Natural killer cell treated with Interleukin-12 subunit alpha and Interleukin-12 subunit beta and Interleukin-15 and Interleukin-18, amount 100 ng/mL, for 72 hours (primary cell): ENCODE measurements around the gene IER2. TPM values are rescaled to one million over a fixed set of nuclear protein-coding genes. Genes with fewer than 3 reads are reported as not detected.
"Not testable (repeated sequence)": the region's sequence is repeated elsewhere in the genome, so short reads cannot be mapped to it uniquely, and the experiment has no call there.

ENCODE experiments used
- ATAC-seq, 2 donors: fragments of 150-1000 bp; cut with Tn5 transposase in 1 of 2; sonication (Bioruptor Pico), chemical (Tn5 transposase) in 1 of 2; 2 replicates each; pipeline ENCODE4 v1.10.0; 2021
- DNase-seq: peaks from one replicate; pipeline ENCODE4 v3.0.0; 2022; ENCODE audit warnings: low spot score
- H3K27ac Mint-ChIP-seq, 2 donors: 1 replicate in 1 of 2; 2 replicates in 1 of 2; pipeline ENCODE4 v1.8.0; 2022; ENCODE audit warnings: mixed read lengths in 2 of 2, mild to moderate bottlenecking in 1 of 2, moderate library complexity in 1 of 2
- H3K27me3 Mint-ChIP-seq, 2 donors: 1 replicate in 1 of 2; 2 replicates in 1 of 2; pipeline ENCODE4 v1.8.0; 2022; ENCODE audit warnings: mixed read lengths in 2 of 2
- H3K36me3 Mint-ChIP-seq: one replicate; pipeline ENCODE4 v1.8.0; 2022; ENCODE audit warnings: mixed read lengths
- H3K4me1 Mint-ChIP-seq, 2 donors: 1 replicate in 1 of 2; 2 replicates in 1 of 2; pipeline ENCODE4 v1.8.0; 2022; ENCODE audit warnings: low read depth in 2 of 2, mixed read lengths in 2 of 2, mild to moderate bottlenecking in 1 of 2
- H3K4me3 Mint-ChIP-seq: one replicate; pipeline ENCODE4 v1.8.0; 2022; ENCODE audit warnings: mixed read lengths
- H3K9me3 Mint-ChIP-seq: 2 replicates; pipeline ENCODE4 v1.8.0; 2022; ENCODE audit warnings: mixed read lengths
- total RNA-seq, 2 donors: library from RNA; stranded (reverse); gene quantifications; one replicate each; pipeline ENCODE4 v1.2.3, GENCODE V29; 2022

IER2 gene
- total RNA-seq, 2 donors from 2014 or later = 106 to 117 TPM

- Mint-ChIP-seq H3K9me3 (no peaks in the 10 kb centered on the region), H3K27ac (peak overlapping the region; percentile 51 to 56), H3K27me3 (no peaks in the 10 kb centered on the region), H3K36me3 (no peaks in the 10 kb centered on the region), H3K4me1 (peaks cover 37 to 52% of the 10 kb centered on the region in 2 donors), H3K4me3 (peak overlapping the region; percentile 52)
- DNase-seq (no peak), ATAC-seq (no peak)
Measured at GRCh38 chr19:13171146-13171545, 20.9 kb downstream of the IER2 start.

- Mint-ChIP-seq H3K27me3 (no peaks in the 10 kb centered on the region), H3K9me3 (no peaks in the 10 kb centered on the region), H3K36me3 (no peaks in the 10 kb centered on the region), H3K4me1 (peaks cover 28 to 41% of the 10 kb centered on the region in 2 donors), H3K27ac (peak overlapping the region; percentile 90 to 91), H3K4me3 (peak overlapping the region; percentile 72)
- no peak for ATAC-seq
- no peak for DNase-seq
Measured at GRCh38 chr19:13172346-13173138, 22.3 kb downstream of the IER2 start.

GRCh38 chr19:13173139-13173737 is 23.0 kb downstream of the IER2 start:
- Mint-ChIP-seq H3K27me3 (no peaks in the 10 kb centered on the region), H3K4me1 (peaks cover 25 to 36% of the 10 kb centered on the region in 2 donors), H3K4me3 (peak overlapping the region; percentile 72), H3K27ac (peak overlapping the region; percentile 90 to 91), H3K9me3 (no peaks in the 10 kb centered on the region), H3K36me3 (no peaks in the 10 kb centered on the region)
- no peak for DNase-seq
- no peak for ATAC-seq

- Mint-ChIP-seq H3K27ac (no peak overlapping the region), H3K4me3 (no peak overlapping the region), H3K4me1 (peaks cover 17 to 19% of the 10 kb centered on the region in 2 donors), H3K36me3 (no peaks in the 10 kb centered on the region), H3K9me3 (no peaks in the 10 kb centered on the region), H3K27me3 (no peaks in the 10 kb centered on the region)
- no peak for ATAC-seq
- no peak for DNase-seq
Measured at GRCh38 chr19:13176345-13176744, 26.1 kb downstream of the IER2 start.

- H3K4me1 Mint-ChIP-seq = peaks cover 14 to 18% of the 10 kb centered on the region in 2 donors
- not testable (repeated sequence) for H3K4me3 Mint-ChIP-seq, ATAC-seq, H3K36me3 Mint-ChIP-seq, H3K27ac Mint-ChIP-seq, H3K9me3 Mint-ChIP-seq, H3K27me3 Mint-ChIP-seq, DNase-seq
Measured at GRCh38 chr19:13177584-13177983, 27.4 kb downstream of the IER2 start.

GRCh38 chr19:13178291-13178690 is 28.1 kb downstream of the IER2 start:
- not testable (repeated sequence) for H3K27me3 Mint-ChIP-seq

GRCh38 chr19:13181747-13182388 is 31.7 kb downstream of the IER2 start:
- Mint-ChIP-seq H3K9me3 (no peaks in the 10 kb centered on the region), H3K4me1 (peaks cover 14 to 23% of the 10 kb centered on the region in 2 donors), H3K27ac (peak overlapping the region; percentile 62 to 84), H3K36me3 (no peaks in the 10 kb centered on the region), H3K27me3 (no peaks in the 10 kb centered on the region), H3K4me3 (peak overlapping the region; percentile 66)
- ATAC-seq (peak; percentile 87 to 92), DNase-seq (peak; percentile 82)

More at GRCh38 chr19:13178291-13178690, 28.1 kb downstream of the IER2 start:
- DNase-seq, H3K36me3 Mint-ChIP-seq, ATAC-seq, H3K9me3 Mint-ChIP-seq, H3K27ac Mint-ChIP-seq, H3K4me3 Mint-ChIP-seq: not testable (repeated sequence)
- peaks cover 7 to 14% of the 10 kb centered on the region in 2 donors for H3K4me1 Mint-ChIP-seq

GRCh38 chr19:13184926-13185325 is 34.7 kb downstream of the IER2 start:
- H3K4me3 Mint-ChIP-seq, ATAC-seq, DNase-seq, H3K27ac Mint-ChIP-seq, H3K27me3 Mint-ChIP-seq, H3K9me3 Mint-ChIP-seq, H3K36me3 Mint-ChIP-seq: not testable (repeated sequence)
- H3K4me1 Mint-ChIP-seq = peaks cover 19 to 27% of the 10 kb centered on the region in 2 donors

- ATAC-seq, DNase-seq, H3K4me3 Mint-ChIP-seq, H3K27ac Mint-ChIP-seq, H3K27me3 Mint-ChIP-seq, H3K36me3 Mint-ChIP-seq, H3K9me3 Mint-ChIP-seq: not testable (repeated sequence)
- H3K4me1 Mint-ChIP-seq = peaks cover 19 to 20% of the 10 kb centered on the region in 2 donors
Measured at GRCh38 chr19:13185763-13186657, 35.8 kb downstream of the IER2 start.

GRCh38 chr19:13186688-13187087 is 36.5 kb downstream of the IER2 start:
- H3K9me3 Mint-ChIP-seq, DNase-seq, H3K27ac Mint-ChIP-seq, ATAC-seq, H3K27me3 Mint-ChIP-seq, H3K36me3 Mint-ChIP-seq, H3K4me3 Mint-ChIP-seq: not testable (repeated sequence)
- peaks cover 18 to 19% of the 10 kb centered on the region in 2 donors for H3K4me1 Mint-ChIP-seq

- DNase-seq (no peak), ATAC-seq (no peak)
- peak overlapping the region in 1 of 2 donors; percentile 86 for H3K27ac Mint-ChIP-seq
- no peaks in the 10 kb centered on the region for H3K27me3 Mint-ChIP-seq
- H3K4me1 Mint-ChIP-seq = peaks cover 12 to 13% of the 10 kb centered on the region in 2 donors
- H3K36me3 Mint-ChIP-seq = no peaks in the 10 kb centered on the region
- H3K9me3 Mint-ChIP-seq = no peaks in the 10 kb centered on the region
- H3K4me3 Mint-ChIP-seq = no peak overlapping the region
Measured at GRCh38 chr19:13187419-13187818, 37.2 kb downstream of the IER2 start.

GRCh38 chr19:13189600-13189999 is 39.4 kb downstream of the IER2 start:
- no peaks in the 10 kb centered on the region for H3K36me3 Mint-ChIP-seq
- ATAC-seq = no peak
- no peak for DNase-seq
- peaks cover 12 to 17% of the 10 kb centered on the region in 2 donors for H3K4me1 Mint-ChIP-seq
- no peaks in the 10 kb centered on the region for H3K9me3 Mint-ChIP-seq
- no peak overlapping the region for H3K4me3 Mint-ChIP-seq
- H3K27ac Mint-ChIP-seq = no peak overlapping the region
- H3K27me3 Mint-ChIP-seq = no peaks in the 10 kb centered on the region
